Measurements from ENCODE around the gene EML4. TPM values are rescaled to one million over a fixed set of nuclear protein-coding genes. Genes with fewer than 3 reads are reported as not detected.

The EML4 gene
- total and polyA plus RNA-seq, 2 of the 13 experiments (the other 11 are each of a cell fraction or from before 2014, with no cell fraction given): 243 to 476 TPM

DNA sequence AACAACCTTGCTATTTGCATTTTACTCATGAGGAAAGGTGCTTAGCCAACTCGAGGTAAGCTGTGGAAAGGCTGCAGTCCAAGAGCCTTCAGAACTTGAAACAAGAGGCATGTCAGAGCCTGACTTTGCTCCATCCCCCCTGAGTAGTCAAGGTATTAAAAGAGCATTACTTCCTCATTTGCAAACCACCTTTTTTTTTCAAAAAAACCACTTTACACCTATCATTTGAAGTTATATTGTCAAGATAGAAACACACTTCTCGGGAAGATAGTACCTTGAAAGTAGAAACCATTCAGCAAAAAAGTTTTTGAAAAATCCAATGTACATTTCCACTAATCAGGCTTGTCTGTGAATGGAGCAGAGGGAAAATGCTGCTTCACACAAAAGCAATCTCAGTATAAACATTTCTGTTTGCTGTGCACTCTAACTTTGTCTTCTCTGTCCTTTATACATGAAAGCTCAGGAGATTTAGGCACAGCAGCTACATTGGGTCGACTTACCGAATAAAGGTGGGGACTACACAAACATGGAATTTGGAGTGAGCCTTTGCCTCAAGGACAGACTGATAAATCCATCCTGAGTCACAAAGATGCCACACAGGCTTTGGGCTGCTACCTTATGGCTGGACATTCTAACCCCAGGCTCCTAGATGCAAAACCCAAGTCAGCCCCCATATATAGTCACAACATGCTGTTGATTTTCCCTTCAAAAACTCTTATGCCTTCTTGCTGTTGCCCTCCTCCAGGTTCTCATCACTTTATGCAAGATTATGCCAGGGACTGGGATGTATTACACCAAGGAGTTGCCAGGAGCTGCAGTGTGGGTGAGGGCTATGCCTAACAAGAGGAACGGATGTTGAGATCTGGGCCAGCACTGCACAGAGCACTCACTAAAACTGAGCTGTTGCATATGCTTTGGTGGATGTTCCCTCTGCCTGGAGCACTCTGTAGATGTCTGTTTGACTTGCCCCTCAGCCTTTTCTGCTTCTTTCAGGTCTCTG lies 41.4 kb upstream of the EML4 start (continued):
- no peak for TF ChIP-seq TBX3 (IDR thresholded peaks at IDR 0.05; ENCODE audit: borderline replicate concordance)
- TF ChIP-seq, protein P1, sequence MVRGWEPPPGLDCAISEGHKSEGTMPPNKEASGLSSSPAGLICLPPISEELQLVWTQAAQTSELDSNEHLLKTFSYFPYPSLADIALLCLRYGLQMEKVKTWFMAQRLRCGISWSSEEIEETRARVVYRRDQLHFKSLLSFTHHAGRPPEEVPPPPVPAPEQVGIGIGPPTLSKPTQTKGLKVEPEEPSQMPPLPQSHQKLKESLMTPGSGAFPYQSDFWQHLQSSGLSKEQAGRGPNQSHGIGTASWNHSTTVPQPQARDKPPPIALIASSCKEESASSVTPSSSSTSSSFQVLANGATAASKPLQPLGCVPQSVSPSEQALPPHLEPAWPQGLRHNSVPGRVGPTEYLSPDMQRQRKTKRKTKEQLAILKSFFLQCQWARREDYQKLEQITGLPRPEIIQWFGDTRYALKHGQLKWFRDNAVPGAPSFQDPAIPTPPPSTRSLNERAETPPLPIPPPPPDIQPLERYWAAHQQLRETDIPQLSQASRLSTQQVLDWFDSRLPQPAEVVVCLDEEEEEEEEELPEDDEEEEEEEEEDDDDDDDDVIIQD (CRISPR knock-in tag; IDR thresholded peaks at IDR 0.05; ENCODE audit: low read depth): peak; percentile 74
- 0 out of 2 replicates have a peak, but pooled peaks have one; percentile 33 for TF ChIP-seq RAD21 (CRISPR knock-in tag; IDR thresholded peaks at IDR 0.05)
- 0 out of 2 replicates have a peak, but pooled peaks have one; percentile 40 for TF ChIP-seq ELF4 (CRISPR knock-in tag; IDR thresholded peaks at IDR 0.05; ENCODE audit: borderline replicate concordance)
- no peak for TF ChIP-seq ZKSCAN5 (CRISPR knock-in tag; IDR thresholded peaks at IDR 0.05)
- no peak for TF ChIP-seq ZFYVE20 (CRISPR knock-in tag; IDR thresholded peaks at IDR 0.05; ENCODE audit: borderline replicate concordance, low read depth)
- no peak for TF ChIP-seq ZNF556 (CRISPR knock-in tag; IDR thresholded peaks at IDR 0.05; ENCODE audit: borderline replicate concordance)
- TF ChIP-seq NR2F2 (IDR thresholded peaks at IDR 0.05; ENCODE audit: borderline replicate concordance, low read depth): peak; percentile 59; the same call in 1 of the 2 replicates
- TF ChIP-seq, protein P2, sequence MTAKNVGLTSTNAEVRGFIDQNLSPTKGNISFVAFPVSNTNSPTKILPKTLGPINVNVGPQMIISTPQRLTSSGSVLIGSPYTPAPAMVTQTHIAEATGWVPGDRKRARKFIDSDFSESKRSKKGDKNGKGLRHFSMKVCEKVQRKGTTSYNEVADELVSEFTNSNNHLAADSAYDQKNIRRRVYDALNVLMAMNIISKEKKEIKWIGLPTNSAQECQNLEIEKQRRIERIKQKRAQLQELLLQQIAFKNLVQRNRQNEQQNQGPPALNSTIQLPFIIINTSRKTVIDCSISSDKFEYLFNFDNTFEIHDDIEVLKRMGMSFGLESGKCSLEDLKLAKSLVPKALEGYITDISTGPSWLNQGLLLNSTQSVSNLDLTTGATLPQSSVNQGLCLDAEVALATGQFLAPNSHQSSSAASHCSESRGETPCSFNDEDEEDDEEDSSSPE (CRISPR knock-in tag; IDR thresholded peaks at IDR 0.05): no peak; the same call in none of the 2 replicates
- TF ChIP-seq ATAD3A (CRISPR knock-in tag; IDR thresholded peaks at IDR 0.05): no peak
- TF ChIP-seq NR0B2 (CRISPR knock-in tag; IDR thresholded peaks at IDR 0.05): no peak
- no peak for TF ChIP-seq KDM5B (CRISPR knock-in tag; IDR thresholded peaks at IDR 0.05; ENCODE audit: borderline replicate concordance)
- TF ChIP-seq PRPF4 (IDR thresholded peaks at IDR 0.05; ENCODE audit: low read depth, low read length, poor library complexity, severe bottlenecking): no peak
- peak; percentile 88 for TF ChIP-seq FOXA3 (CRISPR knock-in tag; IDR thresholded peaks at IDR 0.05)
- TF ChIP-seq ZNF382 (CRISPR knock-in tag; IDR thresholded peaks at IDR 0.05; ENCODE audit: borderline replicate concordance): no peak
- TF ChIP-seq, protein P3, sequence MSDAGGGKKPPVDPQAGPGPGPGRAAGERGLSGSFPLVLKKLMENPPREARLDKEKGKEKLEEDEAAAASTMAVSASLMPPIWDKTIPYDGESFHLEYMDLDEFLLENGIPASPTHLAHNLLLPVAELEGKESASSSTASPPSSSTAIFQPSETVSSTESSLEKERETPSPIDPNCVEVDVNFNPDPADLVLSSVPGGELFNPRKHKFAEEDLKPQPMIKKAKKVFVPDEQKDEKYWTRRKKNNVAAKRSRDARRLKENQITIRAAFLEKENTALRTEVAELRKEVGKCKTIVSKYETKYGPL (CRISPR knock-in tag; IDR thresholded peaks at IDR 0.05): no peak
- no peak for TF ChIP-seq ZNF773 (CRISPR knock-in tag; IDR thresholded peaks at IDR 0.05; ENCODE audit: borderline replicate concordance)
- 0 out of 2 replicates have a peak, but pooled peaks have one; percentile 46 for TF ChIP-seq ZNF414 (CRISPR knock-in tag; IDR thresholded peaks at IDR 0.05)
- TF ChIP-seq, protein P4, sequence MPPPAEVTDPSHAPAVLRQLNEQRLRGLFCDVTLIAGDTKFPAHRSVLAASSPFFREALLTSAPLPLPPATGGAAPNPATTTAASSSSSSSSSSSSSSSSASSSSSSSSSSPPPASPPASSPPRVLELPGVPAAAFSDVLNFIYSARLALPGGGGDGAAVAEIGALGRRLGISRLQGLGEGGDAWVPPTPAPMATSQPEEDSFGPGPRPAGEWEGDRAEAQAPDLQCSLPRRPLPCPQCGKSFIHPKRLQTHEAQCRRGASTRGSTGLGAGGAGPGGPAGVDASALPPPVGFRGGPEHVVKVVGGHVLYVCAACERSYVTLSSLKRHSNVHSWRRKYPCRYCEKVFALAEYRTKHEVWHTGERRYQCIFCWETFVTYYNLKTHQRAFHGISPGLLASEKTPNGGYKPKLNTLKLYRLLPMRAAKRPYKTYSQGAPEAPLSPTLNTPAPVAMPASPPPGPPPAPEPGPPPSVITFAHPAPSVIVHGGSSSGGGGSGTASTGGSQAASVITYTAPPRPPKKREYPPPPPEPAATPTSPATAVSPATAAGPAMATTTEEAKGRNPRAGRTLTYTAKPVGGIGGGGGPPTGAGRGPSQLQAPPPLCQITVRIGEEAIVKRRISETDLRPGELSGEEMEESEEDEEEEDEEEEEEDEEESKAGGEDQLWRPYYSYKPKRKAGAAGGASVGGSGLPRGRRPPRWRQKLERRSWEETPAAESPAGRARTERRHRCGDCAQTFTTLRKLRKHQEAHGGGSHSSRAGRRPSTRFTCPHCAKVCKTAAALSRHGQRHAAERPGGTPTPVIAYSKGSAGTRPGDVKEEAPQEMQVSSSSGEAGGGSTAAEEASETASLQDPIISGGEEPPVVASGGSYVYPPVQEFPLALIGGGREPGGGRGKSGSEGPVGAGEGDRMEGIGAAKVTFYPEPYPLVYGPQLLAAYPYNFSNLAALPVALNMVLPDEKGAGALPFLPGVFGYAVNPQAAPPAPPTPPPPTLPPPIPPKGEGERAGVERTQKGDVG (CRISPR knock-in tag; IDR thresholded peaks at IDR 0.05; ENCODE audit: borderline replicate concordance): peak; percentile 86; the same call in 1 of the 2 replicates

Data from HepG2 (cell line).